ENCODE data around the gene ZNF556. TPM values are rescaled to one million over a fixed set of nuclear protein-coding genes. Genes with fewer than 3 reads are reported as not detected.
A peak's percentile ranks its signal among the peaks of the same experiment; 100 is the strongest.

The ZNF556 gene
- total RNA-seq, result not detected
- total RNA-seq, result 0 reads per million in 2 donors

- Mint-ChIP-seq H3K4me1 (peaks cover 5% of the 10 kb centered on the region), H3K36me3 (ENCODE audit: low read depth) (no peaks in the 10 kb centered on the region), H3K27ac (no peak within 1 kb of the TSS), H3K4me3 (no peak within 1 kb of the TSS), H3K27me3 (peaks cover 19% of the 10 kb centered on the region)
- ATAC-seq (no peak), DNase-seq (no peak)
- H3K9me3 ChIP-seq (ENCODE audit: control insufficient read depth, low read length, poor library complexity, severe bottlenecking), result no peaks in the 10 kb centered on the region
These were observed at the start of gene ZNF556 for GRCh38 chr19:2867025-2867991. Gene ZNF556, plus strand, starts transcription at chr19:2867335. Its CDS starts 87 bp downstream, at chr19:2867422.

- H3K9me3 ChIP-seq (ENCODE audit: control insufficient read depth, low read length, poor library complexity, severe bottlenecking), result no peaks in the 10 kb centered on the region
- H3K27ac Mint-ChIP-seq, result no peak within 1 kb of the TSS
- H3K4me1 Mint-ChIP-seq, result peaks cover 9% of the 10 kb centered on the region
- ATAC-seq (peak; percentile 100), DNase-seq (peak; percentile 97 to 100 (median 99))
- no peaks in the 10 kb centered on the region for H3K36me3 Mint-ChIP-seq (ENCODE audit: low read depth)
- no peaks in the 10 kb centered on the region for H3K27me3 Mint-ChIP-seq
- peak within 1 kb of the TSS; percentile 88 for H3K4me3 Mint-ChIP-seq
These were observed 47.5 kb upstream of the ZNF556 start, which contains the start of gene ZNF554 for GRCh38 chr19:2819540-2820111. Gene ZNF554, plus strand, starts transcription at chr19:2819868. Its CDS starts 204 bp downstream, at chr19:2820072.

- no peaks in the 10 kb centered on the region for H3K27me3 Mint-ChIP-seq
- H3K9me3 ChIP-seq (ENCODE audit: control insufficient read depth, low read length, poor library complexity, severe bottlenecking), result no peaks in the 10 kb centered on the region
- no peaks in the 10 kb centered on the region for H3K36me3 Mint-ChIP-seq (ENCODE audit: low read depth)
- H3K4me1 Mint-ChIP-seq, result peaks cover 9% of the 10 kb centered on the region
- no peak for ATAC-seq
- peak overlapping the region; percentile 83 for H3K4me3 Mint-ChIP-seq
- DNase-seq, result no peak
- H3K27ac Mint-ChIP-seq, result no peak overlapping the region
These were observed 46.9 kb upstream of the ZNF556 start for GRCh38 chr19:2820112-2820702.

GRCh38 chr19:2822846-2823245 is 44.3 kb upstream of the ZNF556 start:
- no peaks in the 10 kb centered on the region for H3K9me3 ChIP-seq (ENCODE audit: control insufficient read depth, low read length, poor library complexity, severe bottlenecking)
- Mint-ChIP-seq H3K27me3 (no peaks in the 10 kb centered on the region), H3K27ac (no peak overlapping the region), H3K4me3 (no peak overlapping the region), H3K36me3 (ENCODE audit: low read depth) (peaks cover 4% of the 10 kb centered on the region), H3K4me1 (peaks cover 9% of the 10 kb centered on the region)
- DNase-seq, result no peak
- ATAC-seq, result no peak

GRCh38 chr19:2823646-2824045 is 43.5 kb upstream of the ZNF556 start:
- H3K4me1 Mint-ChIP-seq, result peaks cover 9% of the 10 kb centered on the region
- H3K27ac Mint-ChIP-seq, result no peak overlapping the region
- ATAC-seq, result no peak
- H3K4me3 Mint-ChIP-seq, result no peak overlapping the region
- no peaks in the 10 kb centered on the region for H3K9me3 ChIP-seq (ENCODE audit: control insufficient read depth, low read length, poor library complexity, severe bottlenecking)
- DNase-seq, result no peak
- H3K27me3 Mint-ChIP-seq, result no peaks in the 10 kb centered on the region
- H3K36me3 Mint-ChIP-seq (ENCODE audit: low read depth), result peaks cover 4% of the 10 kb centered on the region

- peaks cover 9% of the 10 kb centered on the region for H3K4me1 Mint-ChIP-seq
- no peak for ATAC-seq
- H3K36me3 Mint-ChIP-seq (ENCODE audit: low read depth), result peaks cover 4% of the 10 kb centered on the region
- no peak overlapping the region for H3K27ac Mint-ChIP-seq
- H3K27me3 Mint-ChIP-seq, result no peaks in the 10 kb centered on the region
- DNase-seq, result no peak
- H3K9me3 ChIP-seq (ENCODE audit: control insufficient read depth, low read length, poor library complexity, severe bottlenecking), result no peaks in the 10 kb centered on the region
- no peak overlapping the region for H3K4me3 Mint-ChIP-seq
These were observed 43.0 kb upstream of the ZNF556 start for GRCh38 chr19:2824129-2824528.

- DNase-seq, result no peak
- no peak for ATAC-seq
- Mint-ChIP-seq H3K4me3 (no peak overlapping the region), H3K27ac (no peak overlapping the region), H3K36me3 (ENCODE audit: low read depth) (peaks cover 4% of the 10 kb centered on the region), H3K27me3 (no peaks in the 10 kb centered on the region), H3K4me1 (peaks cover 2% of the 10 kb centered on the region)
- no peaks in the 10 kb centered on the region for H3K9me3 ChIP-seq (ENCODE audit: control insufficient read depth, low read length, poor library complexity, severe bottlenecking)
These were observed 40.1 kb upstream of the ZNF556 start for GRCh38 chr19:2827022-2827421.

GRCh38 chr19:2827840-2828489 is 39.2 kb upstream of the ZNF556 start:
- DNase-seq (no peak), ATAC-seq (no peak)
- no peak overlapping the region for H3K27ac Mint-ChIP-seq
- H3K4me3 Mint-ChIP-seq, result no peak overlapping the region
- no peaks in the 10 kb centered on the region for H3K27me3 Mint-ChIP-seq
- no peaks in the 10 kb centered on the region for H3K9me3 ChIP-seq (ENCODE audit: control insufficient read depth, low read length, poor library complexity, severe bottlenecking)
- peaks cover 2% of the 10 kb centered on the region for H3K4me1 Mint-ChIP-seq
- H3K36me3 Mint-ChIP-seq (ENCODE audit: low read depth), result peaks cover 6% of the 10 kb centered on the region

- H3K9me3 ChIP-seq (ENCODE audit: control insufficient read depth, low read length, poor library complexity, severe bottlenecking), result peaks cover 25% of the 10 kb centered on the region
- DNase-seq, result no peak
- Mint-ChIP-seq H3K4me3 (no peak overlapping the region), H3K36me3 (ENCODE audit: low read depth) (peaks cover 3% of the 10 kb centered on the region), H3K27ac (no peak overlapping the region), H3K4me1 (no peaks in the 10 kb centered on the region), H3K27me3 (no peaks in the 10 kb centered on the region)
- ATAC-seq, result no peak
These were observed 32.8 kb upstream of the ZNF556 start for GRCh38 chr19:2834294-2834871.

GRCh38 chr19:2837430-2837829 is 29.7 kb upstream of the ZNF556 start:
- ATAC-seq (no peak), DNase-seq (no peak)
- peaks cover 7% of the 10 kb centered on the region for H3K4me1 Mint-ChIP-seq
- peaks cover 25% of the 10 kb centered on the region for H3K9me3 ChIP-seq (ENCODE audit: control insufficient read depth, low read length, poor library complexity, severe bottlenecking)
- H3K27me3 Mint-ChIP-seq, result no peaks in the 10 kb centered on the region
- H3K4me3 Mint-ChIP-seq, result no peak overlapping the region
- H3K36me3 Mint-ChIP-seq (ENCODE audit: low read depth), result peaks cover 3% of the 10 kb centered on the region
- H3K27ac Mint-ChIP-seq, result no peak overlapping the region

- peaks cover 4% of the 10 kb centered on the region for H3K9me3 ChIP-seq (ENCODE audit: control insufficient read depth, low read length, poor library complexity, severe bottlenecking)
- ATAC-seq (peak; percentile 98), DNase-seq (peak; percentile 94 to 97 (median 97))
- H3K36me3 Mint-ChIP-seq (ENCODE audit: low read depth), result no peaks in the 10 kb centered on the region
- peak within 1 kb of the TSS; percentile 84 for H3K27ac Mint-ChIP-seq
- H3K4me1 Mint-ChIP-seq, result peaks cover 9% of the 10 kb centered on the region
- no peaks in the 10 kb centered on the region for H3K27me3 Mint-ChIP-seq
- H3K4me3 Mint-ChIP-seq, result peak within 1 kb of the TSS; percentile 94
These were observed 26.0 kb upstream of the ZNF556 start, which contains the start of gene ZNF555 for GRCh38 chr19:2840794-2841791. Gene ZNF555, plus strand, starts transcription at chr19:2841475. Its CDS starts 98 bp downstream, at chr19:2841573.
